Right lobe of liver (tissue), 6 donors: ENCODE results near the gene CDYL2. TPM values are rescaled to one million over a fixed set of nuclear protein-coding genes. Genes with fewer than 3 reads are reported as not detected.
"Not testable (repeated sequence)": the region's sequence is repeated elsewhere in the genome, so short reads cannot be mapped to it uniquely, and the experiment has no call there.

Experiments used
- ATAC-seq, 4 donors: fragments of 200-7000 bp; cut with Tn5 transposase; one replicate each; pipeline ENCODE4 v1.9.1; 2020; ENCODE audit warnings: mild to moderate bottlenecking in 4 of 4, moderate library complexity in 4 of 4
- DNase-seq, 3 donors: peaks; one replicate each; pipeline ENCODE4 v3.0.0-alpha.2; 2020
- H3K27ac ChIP-seq, 3 donors: fragments of 200-600 bp; one replicate each; pipeline ENCODE4 v1.8.0; 2022
- H3K27me3 ChIP-seq, 2 donors: fragments of 200-600 bp; one replicate each; pipeline ENCODE4 v1.8.0; 2022
- H3K36me3 ChIP-seq, 4 donors: fragments of 200-600 bp; sonication (generic) in 1 of 4; one replicate each; pipeline versions ENCODE4 v1.5.1 to v1.8.0; 2017 to 2022; ENCODE audit warnings: control low read depth in 1 of 4
- H3K4me1 ChIP-seq, 4 donors: fragments of 200-600 bp; sonication (generic) in 1 of 4; one replicate each; pipeline versions ENCODE4 v1.5.1 to v1.8.0; 2017 to 2022; ENCODE audit warnings: control low read depth in 1 of 4
- H3K4me3 ChIP-seq, 3 donors: fragments of 200-600 bp; one replicate each; pipeline ENCODE4 v1.8.0; 2022
- H3K9me3 ChIP-seq, 4 donors: fragments of 200-600 bp; sonication (generic) in 1 of 4; one replicate each; pipeline versions ENCODE4 v1.5.1 to v1.8.0; 2017 to 2022; ENCODE audit warnings: control low read depth in 1 of 4
- CTCF ChIP-seq, 4 donors: fragments of 200-600 bp in 3 of 4; fragments of 450-650 bp in 1 of 4; IDR thresholded peaks; one replicate each; pipeline versions ENCODE4 v1.5.1 to v1.8.0; 2016 to 2022; ENCODE audit warnings: antibody characterized with exemption in 4 of 4, mild to moderate bottlenecking in 2 of 4
- POLR2A ChIP-seq: fragments of 450-650 bp; IDR thresholded peaks from one replicate; pipeline ENCODE4 v1.6.1; 2017; ENCODE audit warnings: antibody characterized with exemption, mild to moderate bottlenecking
- WGBS: methylation state at CpG from one replicate; pipeline ENCODE4 v1.1.6; 2018; ENCODE audit warnings: low coverage, low lambda C conversion rate; ENCODE audit not compliant: insufficient coverage; ENCODE audit errors: missing lambda C conversion rate; 5-methylcytosine and 5-hydroxymethylcytosine counted together
- intact Hi-C, 2 donors: fragments of 100-400 bp; cut with DNase I; formaldehyde crosslinking; loops; one replicate each; pipeline versions ENCODE4 v1.11.2 to v1.14.1; 2022
- total RNA-seq, 6 experiments: library from RNA; depleted of rRNA in 2 of 6; stranded (reverse); fragments of >200 nt in 2 of 6; fragmentation: NEBNext Ultra II Directional in 3 of 6; extraction: Animal tissue kit (Norgen Biotek cat#: 25700) in 3 of 6; gene quantifications; one replicate each; pipeline versions ENCODE4 v1.1.0 to v1.2.4, GENCODE V29; 2016 to 2023
- donor health status: DM: no; HTN: yes; CAD: no.
- donor health status: DM: no; HTN: no; CAD: no.
- donor health status: DM: no; HTN: no; CAD: no.
- donor health status: DM: no; HTN: yes; CAD: no.
- donor health status: DM: no; HTN: yes; CAD: no.

The CDYL2 gene
- total RNA-seq, 6 experiments from 2014 or later = 2.2 to 12.7 (median 6.3) TPM

GRCh38 chr16:80792031-80792430 lies 12.4 kb downstream of the CDYL2 start:
- TF ChIP-seq POLR2A = no peak
- no peak for TF ChIP-seq CTCF (IDR thresholded peaks at IDR 0.05)

GRCh38 chr16:80791411-80791810 lies 13.0 kb downstream of the CDYL2 start:
- WGBS = 50% methylated on average over 1 of the region's 1 CpG
- no peaks in the 10 kb centered on the region for H3K9me3 ChIP-seq
- no peaks in the 10 kb centered on the region for H3K4me1 ChIP-seq
- H3K36me3 ChIP-seq = no peaks in the 10 kb centered on the region
- ATAC-seq (no peak), DNase-seq (no peak)
- no peak overlapping the region for H3K27ac ChIP-seq
- no peak overlapping the region for H3K4me3 ChIP-seq
- H3K27me3 ChIP-seq = no peaks in the 10 kb centered on the region
- no peak for TF ChIP-seq CTCF (IDR thresholded peaks at IDR 0.05)
- TF ChIP-seq POLR2A = no peak
- intact Hi-C loops = no loop called here

More at GRCh38 chr16:80792031-80792430, 12.4 kb downstream of the CDYL2 start:
- H3K27ac ChIP-seq = no peak overlapping the region
- no peak overlapping the region for H3K4me3 ChIP-seq
- intact Hi-C loops = no loop called here
- WGBS = 89% methylated on average over 2 of the region's 2 CpGs
- H3K36me3 ChIP-seq = no peaks in the 10 kb centered on the region
- ATAC-seq = peak in 2 of 4 donors; percentile 39 to 48
- no peaks in the 10 kb centered on the region for H3K9me3 ChIP-seq
- H3K27me3 ChIP-seq = no peaks in the 10 kb centered on the region
- no peak for DNase-seq
- no peaks in the 10 kb centered on the region for H3K4me1 ChIP-seq

- ATAC-seq = no peak
- intact Hi-C loops = no loop called here
Observed at GRCh38 chr16:80790751-80791150, 13.6 kb downstream of the CDYL2 start.

DNA sequence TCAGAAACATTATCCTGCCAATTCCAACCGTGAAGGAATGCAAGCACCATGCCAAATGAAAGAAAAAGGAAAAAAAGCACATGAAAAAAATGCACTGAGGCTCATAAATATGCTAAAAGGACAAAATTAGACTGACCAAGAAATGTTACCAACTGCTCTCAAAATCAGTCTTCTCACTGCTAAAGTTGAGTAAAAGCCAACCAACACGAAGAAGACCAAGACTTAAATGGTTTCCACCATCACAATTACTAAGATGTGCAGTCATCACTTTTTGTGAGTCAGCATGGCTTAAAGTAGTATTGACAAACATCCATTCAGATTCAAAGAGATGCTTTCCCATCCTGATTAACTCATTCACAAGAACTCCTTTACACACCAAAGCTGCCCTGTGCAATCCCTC lies 16.4 kb downstream of the CDYL2 start:
- no peaks in the 10 kb centered on the region for H3K27me3 ChIP-seq
- WGBS = 35% methylated on average over 2 of the region's 2 CpGs
- no peaks in the 10 kb centered on the region for H3K4me1 ChIP-seq
- intact Hi-C loops = no loop called here
- no peak for ATAC-seq
- H3K27ac ChIP-seq = no peak overlapping the region
- H3K36me3 ChIP-seq = no peaks in the 10 kb centered on the region
- H3K4me3 ChIP-seq = no peak overlapping the region
- DNase-seq = no peak
- no peak for TF ChIP-seq POLR2A
- no peak for TF ChIP-seq CTCF (IDR thresholded peaks at IDR 0.05)
- H3K9me3 ChIP-seq = no peaks in the 10 kb centered on the region

More at GRCh38 chr16:80790751-80791150, 13.6 kb downstream of the CDYL2 start:
- no peaks in the 10 kb centered on the region for H3K36me3 ChIP-seq
- H3K4me1 ChIP-seq = no peaks in the 10 kb centered on the region
- no peak for TF ChIP-seq CTCF (IDR thresholded peaks at IDR 0.05)
- TF ChIP-seq POLR2A = no peak
- H3K4me3 ChIP-seq = no peak overlapping the region
- no peaks in the 10 kb centered on the region for H3K27me3 ChIP-seq
- WGBS = 84% methylated on average over 4 of the region's 5 CpGs
- H3K27ac ChIP-seq = no peak overlapping the region
- no peak for DNase-seq
- no peaks in the 10 kb centered on the region for H3K9me3 ChIP-seq

DNA sequence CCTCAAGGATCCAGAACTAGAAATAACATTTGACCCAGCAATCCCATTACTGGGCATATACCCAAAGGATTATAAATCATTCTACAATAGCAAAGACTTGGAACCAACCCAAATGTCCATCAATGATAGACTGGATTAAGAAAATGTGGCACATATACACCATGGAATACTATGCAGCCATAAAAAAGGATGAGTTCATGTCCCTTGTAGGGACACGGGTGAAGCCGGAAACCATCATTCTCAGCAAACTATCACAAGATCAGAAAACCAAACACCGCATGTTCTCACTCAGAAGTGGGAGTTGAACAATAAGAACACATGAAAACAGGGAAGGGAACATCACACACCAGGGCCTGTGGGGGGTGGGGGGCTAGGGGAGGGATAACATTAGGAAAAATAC lies 17.8 kb downstream of the CDYL2 start:
- not testable (repeated sequence) for ATAC-seq

More for the DNA sequence above, 17.8 kb downstream of the CDYL2 start:
- H3K4me1 ChIP-seq, H3K27ac ChIP-seq, intact Hi-C loops, H3K9me3 ChIP-seq, H3K4me3 ChIP-seq, DNase-seq, H3K36me3 ChIP-seq, H3K27me3 ChIP-seq: not testable (repeated sequence)
- 96% methylated on average over 3 of the region's 3 CpGs for WGBS
